SW480 (cell line): ENCODE results near the gene LYRM9.
"Not testable (repeated sequence)": the region's sequence is repeated elsewhere in the genome, so short reads cannot be mapped to it uniquely, and the experiment has no call there.

Source experiments
- DNase-seq: peaks from one replicate; pipeline ENCODE4 v3.0.0-alpha.2; 2016; ENCODE audit warnings: low spot score

The LYRM9 gene

GRCh38 chr17:27839571-27840405 lies 53.4 kb downstream of the LYRM9 start:
- not testable (repeated sequence) for DNase-seq

GRCh38 chr17:27838607-27839006 lies 54.6 kb downstream of the LYRM9 start:
- not testable (repeated sequence) for DNase-seq

DNA sequence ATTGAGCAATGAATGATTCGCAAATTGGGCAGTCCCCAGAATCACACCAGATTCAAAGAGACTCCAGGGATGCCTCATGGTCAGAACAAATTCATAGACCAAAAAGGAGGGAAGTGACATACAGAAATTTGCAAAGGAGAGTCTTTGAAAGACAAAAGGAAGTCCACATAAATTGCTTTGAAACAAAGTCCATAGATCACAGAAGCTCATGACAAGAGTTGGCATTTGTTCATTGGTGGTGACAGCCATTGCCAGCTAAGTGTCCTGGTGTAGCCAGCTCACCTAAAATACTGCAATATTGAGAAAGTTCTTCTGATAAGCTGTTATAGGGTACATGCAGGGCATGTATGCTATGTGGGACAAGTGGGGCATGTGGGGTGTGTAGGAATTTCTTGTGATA lies 55.4 kb downstream of the LYRM9 start:
- DNase-seq, result not testable (repeated sequence)

- DNase-seq, result no peak
Measured at GRCh38 chr17:27836651-27837050, 56.5 kb downstream of the LYRM9 start.

- no peak for DNase-seq
Measured at GRCh38 chr17:27834571-27834970, 58.6 kb downstream of the LYRM9 start.

DNA sequence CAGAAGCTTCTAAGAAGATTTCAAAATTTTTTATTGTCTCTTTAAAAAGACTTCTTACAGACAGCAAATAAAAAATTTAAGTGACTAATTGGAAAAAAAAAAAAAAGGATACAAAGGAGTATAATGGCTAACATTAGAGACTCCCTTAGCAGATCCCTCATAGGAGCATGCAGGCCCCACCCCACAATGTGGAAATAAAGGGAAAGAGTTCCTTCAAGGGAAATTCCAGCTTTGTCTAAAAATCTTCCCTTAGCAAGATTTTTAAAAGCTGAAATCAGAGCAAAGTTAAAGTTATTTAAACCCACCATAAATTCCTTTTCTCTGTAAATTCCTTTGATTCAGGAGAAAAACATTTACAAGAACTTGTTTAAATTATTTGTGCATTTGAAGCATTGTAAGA lies 60.3 kb downstream of the LYRM9 start:
- no peak for DNase-seq

- DNase-seq, result not testable (repeated sequence)
Measured at GRCh38 chr17:27829888-27830287, 63.3 kb downstream of the LYRM9 start.

DNA sequence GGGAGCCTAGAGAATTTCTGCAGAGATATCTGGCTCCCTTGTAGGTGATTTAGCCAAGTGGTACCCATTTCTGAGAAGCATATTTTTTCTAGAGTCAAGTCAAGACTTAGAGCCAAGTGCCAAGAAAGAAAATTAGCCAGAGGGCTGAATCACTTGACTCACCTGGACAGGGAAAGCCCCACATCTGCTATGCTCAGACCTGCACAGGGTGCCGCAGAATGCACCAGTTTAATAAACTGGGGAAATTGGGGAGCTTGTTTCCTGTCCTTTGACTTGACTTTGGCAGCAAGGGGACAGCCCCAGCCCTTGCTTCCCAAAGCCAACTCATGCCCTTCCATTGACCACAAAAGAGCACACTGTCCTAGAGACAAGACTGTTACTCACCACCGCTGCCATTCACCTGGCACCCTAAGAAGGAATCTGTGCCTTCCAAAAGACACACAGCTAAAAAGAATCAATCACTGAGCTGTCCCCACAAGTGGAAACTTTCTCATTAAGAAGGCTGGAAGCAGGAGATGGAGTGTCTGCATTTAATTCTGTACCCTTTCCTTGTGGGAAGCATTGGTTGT lies 63.9 kb downstream of the LYRM9 start:
- DNase-seq, result not testable (repeated sequence)
